Measurements from ENCODE around the gene TRIL. TPM values are rescaled to one million over a fixed set of nuclear protein-coding genes. Genes with fewer than 3 reads are reported as not detected.

The TRIL gene
- total and polyA plus RNA-seq, 9 of the 15 experiments (the other 6 are each of a cell fraction or from before 2014, with no cell fraction given) = not detected

- ChIA-PET CTCF (ENCODE audit: low intra/inter-chr PET ratio) (no interaction called here), POLR2A (interaction anchor here (0.6 kb wide), 1 partner anchor 506 kb away, joined by 3 read pairs; no protein-coding TSS in a partner anchor)
- H3K36me3 ChIP-seq (ENCODE audit: control insufficient read depth, insufficient read depth, low read length) = no peaks in the 10 kb centered on the region
- H3K9me1 ChIP-seq (ENCODE audit: control insufficient read depth, insufficient read depth, low read length) = no peaks in the 10 kb centered on the region
- 14% methylated on average over 7 of the region's 7 CpGs for WGBS (ENCODE audit: insufficient coverage, low coverage, missing lambda C conversion rate)
- H3K4me2 ChIP-seq (ENCODE audit: insufficient read depth, low read length) = no peak overlapping the region
- no peak for ATAC-seq
- H3K27me3 ChIP-seq (ENCODE audit: control insufficient read depth in 2 of 2, insufficient read depth in 2 of 2, low read length in 2 of 2) = peaks cover 0 to 4% of the 10 kb centered on the region in 2 experiments; a peak in 1 of 5 replicates
- DNase-seq (ENCODE audit: extremely low read depth in 1 of 4, low spot score in 3 of 4) = no peak
- no peak overlapping the region for H3K4me3 ChIP-seq
- no peak overlapping the region for H3K9ac ChIP-seq (ENCODE audit: insufficient read depth in 1 of 2, low read depth in 2 of 2, low read length in 2 of 2)
- H3K9me3 ChIP-seq (replicated peaks; ENCODE audit: control insufficient read depth, insufficient read depth, low read depth, low read length) = no peaks in the 10 kb centered on the region
- no peak overlapping the region for H2AFZ ChIP-seq (ENCODE audit: low read depth, low read length)
- intact Hi-C loops (cut with micrococcal nuclease) = no loop called here
- no peaks in the 10 kb centered on the region for H3K79me2 ChIP-seq (ENCODE audit: control insufficient read depth, insufficient read depth, low read length)
- no peaks in the 10 kb centered on the region; a peak in 1 of 5 replicates for H3K4me1 ChIP-seq (replicated peaks in 1 of 2; ENCODE audit: control insufficient read depth in 2 of 2, insufficient read depth in 2 of 2, low read length in 2 of 2)
- in situ Hi-C loops (cut with MboI) = no loop called here
- no peak overlapping the region for H3K27ac ChIP-seq (ENCODE audit: extremely low read depth, low read depth, low read length)
- H4K20me1 ChIP-seq (replicated peaks; ENCODE audit: control insufficient read depth, insufficient read depth, low read length) = no peaks in the 10 kb centered on the region; the same call in 1 of the 2 replicates
- no peak for FAIRE-seq
- no TSS peak for BruUV-seq (replicated peaks)
- no peak for TF ChIP-seq YBX1 (IDR thresholded peaks at IDR 0.05)
- no peak for TF ChIP-seq PCBP2 (IDR thresholded peaks at IDR 0.05; ENCODE audit: low read depth, low read length, poor library complexity, severe bottlenecking)
- TF ChIP-seq ZNF384 (IDR thresholded peaks at IDR 0.05; ENCODE audit: low read depth, low read length) = no peak
- TF ChIP-seq, protein P1, sequence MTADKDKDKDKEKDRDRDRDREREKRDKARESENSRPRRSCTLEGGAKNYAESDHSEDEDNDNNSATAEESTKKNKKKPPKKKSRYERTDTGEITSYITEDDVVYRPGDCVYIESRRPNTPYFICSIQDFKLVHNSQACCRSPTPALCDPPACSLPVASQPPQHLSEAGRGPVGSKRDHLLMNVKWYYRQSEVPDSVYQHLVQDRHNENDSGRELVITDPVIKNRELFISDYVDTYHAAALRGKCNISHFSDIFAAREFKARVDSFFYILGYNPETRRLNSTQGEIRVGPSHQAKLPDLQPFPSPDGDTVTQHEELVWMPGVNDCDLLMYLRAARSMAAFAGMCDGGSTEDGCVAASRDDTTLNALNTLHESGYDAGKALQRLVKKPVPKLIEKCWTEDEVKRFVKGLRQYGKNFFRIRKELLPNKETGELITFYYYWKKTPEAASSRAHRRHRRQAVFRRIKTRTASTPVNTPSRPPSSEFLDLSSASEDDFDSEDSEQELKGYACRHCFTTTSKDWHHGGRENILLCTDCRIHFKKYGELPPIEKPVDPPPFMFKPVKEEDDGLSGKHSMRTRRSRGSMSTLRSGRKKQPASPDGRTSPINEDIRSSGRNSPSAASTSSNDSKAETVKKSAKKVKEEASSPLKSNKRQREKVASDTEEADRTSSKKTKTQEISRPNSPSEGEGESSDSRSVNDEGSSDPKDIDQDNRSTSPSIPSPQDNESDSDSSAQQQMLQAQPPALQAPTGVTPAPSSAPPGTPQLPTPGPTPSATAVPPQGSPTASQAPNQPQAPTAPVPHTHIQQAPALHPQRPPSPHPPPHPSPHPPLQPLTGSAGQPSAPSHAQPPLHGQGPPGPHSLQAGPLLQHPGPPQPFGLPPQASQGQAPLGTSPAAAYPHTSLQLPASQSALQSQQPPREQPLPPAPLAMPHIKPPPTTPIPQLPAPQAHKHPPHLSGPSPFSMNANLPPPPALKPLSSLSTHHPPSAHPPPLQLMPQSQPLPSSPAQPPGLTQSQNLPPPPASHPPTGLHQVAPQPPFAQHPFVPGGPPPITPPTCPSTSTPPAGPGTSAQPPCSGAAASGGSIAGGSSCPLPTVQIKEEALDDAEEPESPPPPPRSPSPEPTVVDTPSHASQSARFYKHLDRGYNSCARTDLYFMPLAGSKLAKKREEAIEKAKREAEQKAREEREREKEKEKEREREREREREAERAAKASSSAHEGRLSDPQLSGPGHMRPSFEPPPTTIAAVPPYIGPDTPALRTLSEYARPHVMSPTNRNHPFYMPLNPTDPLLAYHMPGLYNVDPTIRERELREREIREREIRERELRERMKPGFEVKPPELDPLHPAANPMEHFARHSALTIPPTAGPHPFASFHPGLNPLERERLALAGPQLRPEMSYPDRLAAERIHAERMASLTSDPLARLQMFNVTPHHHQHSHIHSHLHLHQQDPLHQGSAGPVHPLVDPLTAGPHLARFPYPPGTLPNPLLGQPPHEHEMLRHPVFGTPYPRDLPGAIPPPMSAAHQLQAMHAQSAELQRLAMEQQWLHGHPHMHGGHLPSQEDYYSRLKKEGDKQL (CRISPR knock-in tag; IDR thresholded peaks at IDR 0.05; ENCODE audit: borderline replicate concordance) = no peak
- no peak for TF ChIP-seq TBP (optimal IDR thresholded peaks at IDR 0.05; ENCODE audit: low read depth, low read length)
- TF ChIP-seq, protein P2, sequence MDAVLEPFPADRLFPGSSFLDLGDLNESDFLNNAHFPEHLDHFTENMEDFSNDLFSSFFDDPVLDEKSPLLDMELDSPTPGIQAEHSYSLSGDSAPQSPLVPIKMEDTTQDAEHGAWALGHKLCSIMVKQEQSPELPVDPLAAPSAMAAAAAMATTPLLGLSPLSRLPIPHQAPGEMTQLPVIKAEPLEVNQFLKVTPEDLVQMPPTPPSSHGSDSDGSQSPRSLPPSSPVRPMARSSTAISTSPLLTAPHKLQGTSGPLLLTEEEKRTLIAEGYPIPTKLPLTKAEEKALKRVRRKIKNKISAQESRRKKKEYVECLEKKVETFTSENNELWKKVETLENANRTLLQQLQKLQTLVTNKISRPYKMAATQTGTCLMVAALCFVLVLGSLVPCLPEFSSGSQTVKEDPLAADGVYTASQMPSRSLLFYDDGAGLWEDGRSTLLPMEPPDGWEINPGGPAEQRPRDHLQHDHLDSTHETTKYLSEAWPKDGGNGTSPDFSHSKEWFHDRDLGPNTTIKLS (IDR thresholded peaks at IDR 0.05; ENCODE audit: borderline replicate concordance, low read depth) = no peak
- TF ChIP-seq ZC3H11A (IDR thresholded peaks at IDR 0.05; ENCODE audit: low read depth, low read length) = no peak
Observed at GRCh38 chr7:28939844-28940544, 18.1 kb downstream of the TRIL start.

All from K562 (cell line).